H9 (cell line): ENCODE data around the gene CCPG1. TPM values are rescaled to one million over a fixed set of nuclear protein-coding genes. Genes with fewer than 3 reads are reported as not detected.

Source experiments
- DNase-seq: peaks from one replicate; pipeline ENCODE4 v3.0.0-alpha.2; 2017
- H2AFZ ChIP-seq: one replicate; pipeline ENCODE4 v1.6.1; 2013; ENCODE audit warnings: mild to moderate bottlenecking, low read length, control low read depth, moderate library complexity
- H2AK5ac ChIP-seq: 2 replicates; pipeline ENCODE4 v1.6.1; 2013; ENCODE audit warnings: low read length, control low read depth, mixed read lengths; ENCODE audit not compliant: insufficient read length
- H2BK120ac ChIP-seq: one replicate; pipeline ENCODE4 v1.6.1; 2013; ENCODE audit warnings: low read depth, mild to moderate bottlenecking, low read length, control low read depth, inconsistent platforms; ENCODE audit not compliant: poor library complexity, severe bottlenecking
- H2BK12ac ChIP-seq: 2 replicates; pipeline ENCODE4 v1.6.1; 2013; ENCODE audit warnings: low read length, control low read depth, mixed read lengths, low read depth; ENCODE audit not compliant: insufficient read length
- H2BK15ac ChIP-seq: 2 replicates; pipeline ENCODE4 v1.6.1; 2013; ENCODE audit warnings: low read depth, low read length, control low read depth
- H2BK20ac ChIP-seq: one replicate; pipeline ENCODE4 v1.6.1; 2013; ENCODE audit warnings: low read depth, mild to moderate bottlenecking, low read length, control low read depth, inconsistent platforms; ENCODE audit not compliant: poor library complexity, severe bottlenecking
- H2BK5ac ChIP-seq: 2 replicates; pipeline ENCODE4 v1.6.1; 2013; ENCODE audit warnings: low read length, control low read depth, mixed read lengths; ENCODE audit not compliant: insufficient read length
- H3K14ac ChIP-seq: 2 replicates; pipeline ENCODE4 v1.6.1; 2013; ENCODE audit warnings: low read length, control low read depth; ENCODE audit not compliant: insufficient read depth
- H3K18ac ChIP-seq: 2 replicates; pipeline ENCODE4 v1.6.1; 2013; ENCODE audit warnings: low read depth, mild to moderate bottlenecking, mixed read lengths, low read length, control low read depth; ENCODE audit not compliant: insufficient read length
- H3K23ac ChIP-seq: 2 replicates; pipeline ENCODE4 v1.6.1; 2013; ENCODE audit warnings: low read length, control low read depth, mixed read lengths, low read depth; ENCODE audit not compliant: insufficient read length
- H3K23me2 ChIP-seq: 2 replicates; pipeline ENCODE4 v1.6.1; 2013; ENCODE audit warnings: low read depth, mild to moderate bottlenecking, mixed read lengths, low read length, control low read depth; ENCODE audit not compliant: insufficient read length, poor library complexity, severe bottlenecking
- H3K27ac ChIP-seq: 2 replicates; pipeline ENCODE4 v1.5.1; 2013; ENCODE audit warnings: low read length, control low read depth, mixed read lengths, low read depth; ENCODE audit not compliant: insufficient read length
- H3K27me3 ChIP-seq: 2 replicates; pipeline ENCODE4 v1.6.1; 2013; ENCODE audit warnings: low read length, control low read depth, inconsistent platforms; ENCODE audit not compliant: insufficient read depth
- H3K4ac ChIP-seq: 2 replicates; pipeline ENCODE4 v1.6.1; 2013; ENCODE audit warnings: low read depth, mild to moderate bottlenecking, control low read depth, inconsistent platforms, low read length, moderate library complexity
- H3K4me1 ChIP-seq: 2 replicates; pipeline ENCODE4 v1.6.1; 2013; ENCODE audit warnings: low read length, control low read depth, inconsistent platforms; ENCODE audit not compliant: insufficient read depth
- H3K4me2 ChIP-seq: 2 replicates; pipeline ENCODE4 v1.6.1; 2013; ENCODE audit warnings: low read length, control low read depth, mixed read lengths; ENCODE audit not compliant: insufficient read length, insufficient read depth
- H3K56ac ChIP-seq: 2 replicates; pipeline ENCODE4 v1.6.1; 2013; ENCODE audit warnings: low read depth, mild to moderate bottlenecking, mixed read lengths, low read length, control low read depth; ENCODE audit not compliant: insufficient read length
- H3K79me1 ChIP-seq: 2 replicates; pipeline ENCODE4 v1.6.1; 2013; ENCODE audit warnings: low read depth, mild to moderate bottlenecking, moderate library complexity, low read length, control low read depth, inconsistent platforms; ENCODE audit not compliant: insufficient read depth, poor library complexity, severe bottlenecking
- H3K79me2 ChIP-seq: 2 replicates; pipeline ENCODE4 v1.6.1; 2013; ENCODE audit warnings: low read length, control low read depth, inconsistent platforms; ENCODE audit not compliant: insufficient read depth
- H3K9ac ChIP-seq: 2 replicates; pipeline ENCODE4 v1.6.1; 2013; ENCODE audit warnings: low read length, control low read depth, mixed read lengths; ENCODE audit not compliant: insufficient read length; ENCODE audit errors: extremely low read depth
- H3K9me3 ChIP-seq: one replicate; pipeline ENCODE4 v1.6.1; 2013; ENCODE audit warnings: low read depth, low read length, inconsistent platforms; ENCODE audit not compliant: control insufficient read depth
- H3T11ph ChIP-seq: one replicate; pipeline ENCODE4 v1.6.1; 2013; ENCODE audit warnings: mild to moderate bottlenecking, low read length, control low read depth, inconsistent platforms
- H4K20me1 ChIP-seq: one replicate; pipeline ENCODE4 v1.6.1; 2013; ENCODE audit not compliant: control insufficient read depth, insufficient read length, insufficient read depth
- H4K5ac ChIP-seq: 2 replicates; pipeline ENCODE4 v1.6.1; 2013; ENCODE audit warnings: low read depth, mild to moderate bottlenecking, mixed read lengths, low read length, control low read depth; ENCODE audit not compliant: insufficient read length
- H4K8ac ChIP-seq: replicated peaks from 2 replicates; pipeline ENCODE4 v1.6.1; 2013; ENCODE audit warnings: low read length, control low read depth, mixed read lengths, low read depth; ENCODE audit not compliant: insufficient read length
- H4K91ac ChIP-seq: 2 replicates; pipeline ENCODE4 v1.6.1; 2013; ENCODE audit warnings: low read depth, mild to moderate bottlenecking, moderate library complexity, mixed read lengths, low read length, control low read depth; ENCODE audit not compliant: insufficient read length
- H3K27ac Mint-ChIP-seq, 3 experiments: 2 replicates in 2 of 3; 3 replicates in 1 of 3; pipeline ENCODE4 v1.8.0; 2020 to 2021; ENCODE audit warnings: mixed read lengths in 3 of 3, mild to moderate bottlenecking in 1 of 3, moderate library complexity in 1 of 3
- H3K27me3 Mint-ChIP-seq: 2 replicates; pipeline ENCODE4 v1.8.0; 2021; ENCODE audit warnings: low read depth, mild to moderate bottlenecking, moderate library complexity, mixed read lengths
- H3K36me3 Mint-ChIP-seq, 3 experiments: 2 replicates in 2 of 3; 3 replicates in 1 of 3; pipeline ENCODE4 v1.8.0; 2020 to 2021; ENCODE audit warnings: low read depth in 3 of 3, mixed read lengths in 3 of 3; ENCODE audit not compliant: insufficient read depth in 1 of 3
- H3K4me1 Mint-ChIP-seq, 2 experiments: 2 replicates each; pipeline ENCODE4 v1.8.0; 2020; ENCODE audit warnings: mixed read lengths in 2 of 2
- H3K4me3 Mint-ChIP-seq, 2 experiments: 2 replicates in 1 of 2; 3 replicates in 1 of 2; pipeline ENCODE4 v1.8.0; 2020 to 2021; ENCODE audit warnings: mild to moderate bottlenecking in 2 of 2, mixed read lengths in 2 of 2, moderate library complexity in 1 of 2
- H3K9me3 Mint-ChIP-seq, 2 experiments: 2 replicates in 1 of 2; 3 replicates in 1 of 2; pipeline ENCODE4 v1.8.0; 2020; ENCODE audit warnings: mild to moderate bottlenecking in 2 of 2, mixed read lengths in 2 of 2, moderate library complexity in 1 of 2
- WGBS: extraction: QIAGEN DNeasy Blood & Tissue Kit; methylation state at CpG from one replicate; pipeline ENCODE4 v1.1.7; 2013; ENCODE audit warnings: missing lambda C conversion rate, low lambda C conversion rate, mixed read lengths; ENCODE audit not compliant: insufficient read length; ENCODE audit errors: extremely low coverage; 5-methylcytosine and 5-hydroxymethylcytosine counted together
- total RNA-seq: library from RNA; stranded (reverse); gene quantifications from 2 replicates; pipeline ENCODE4 v1.2.1, GENCODE V29; 2021
- TF ChIP-seq, protein P1 (sequence below): fragments of 200-600 bp; sonication (generic); conservative IDR thresholded peaks from 3 replicates; pipeline ENCODE4 v1.8.0; 2021; ENCODE audit warnings: antibody characterized with exemption, mild to moderate bottlenecking

Gene CCPG1
- total RNA-seq, 1 experiment from 2014 or later, result 9.0 TPM

- Histone ChIP-seq H2BK5ac (no peak overlapping the region), H3T11ph (no peak overlapping the region), H3K27me3 (no peaks in the 10 kb centered on the region), H3K14ac (no peak overlapping the region), H3K18ac (no peak overlapping the region), H3K79me1 (no peaks in the 10 kb centered on the region), H3K27ac (no peak overlapping the region), H2BK20ac (no peak overlapping the region), H4K8ac (no peak overlapping the region), H3K79me2 (no peaks in the 10 kb centered on the region), H3K23me2 (no peaks in the 10 kb centered on the region), H3K9me3 (no peaks in the 10 kb centered on the region), H3K4ac (no peak overlapping the region), H4K20me1 (no peaks in the 10 kb centered on the region), H3K9ac (no peak overlapping the region), H4K91ac (no peak overlapping the region), H2AFZ (no peak overlapping the region), H2BK12ac (no peak overlapping the region), H3K4me1 (no peaks in the 10 kb centered on the region), H2BK120ac (no peak overlapping the region), H3K23ac (no peak overlapping the region), H2AK5ac (no peak overlapping the region), H3K56ac (no peak overlapping the region), H2BK15ac (no peak overlapping the region), H4K5ac (no peak overlapping the region), H3K4me2 (no peak overlapping the region)
- Mint-ChIP-seq H3K4me1 (peaks cover 13 to 17% of the 10 kb centered on the region in 2 experiments), H3K27ac (no peak overlapping the region), H3K27me3 (no peaks in the 10 kb centered on the region), H3K9me3 (no peaks in the 10 kb centered on the region), H3K4me3 (no peak overlapping the region), H3K36me3 (no peaks in the 10 kb centered on the region)
- no CpG with 5 or more reads among the region's 1 CpG for WGBS
- no peak for DNase-seq
- TF ChIP-seq, protein P1, sequence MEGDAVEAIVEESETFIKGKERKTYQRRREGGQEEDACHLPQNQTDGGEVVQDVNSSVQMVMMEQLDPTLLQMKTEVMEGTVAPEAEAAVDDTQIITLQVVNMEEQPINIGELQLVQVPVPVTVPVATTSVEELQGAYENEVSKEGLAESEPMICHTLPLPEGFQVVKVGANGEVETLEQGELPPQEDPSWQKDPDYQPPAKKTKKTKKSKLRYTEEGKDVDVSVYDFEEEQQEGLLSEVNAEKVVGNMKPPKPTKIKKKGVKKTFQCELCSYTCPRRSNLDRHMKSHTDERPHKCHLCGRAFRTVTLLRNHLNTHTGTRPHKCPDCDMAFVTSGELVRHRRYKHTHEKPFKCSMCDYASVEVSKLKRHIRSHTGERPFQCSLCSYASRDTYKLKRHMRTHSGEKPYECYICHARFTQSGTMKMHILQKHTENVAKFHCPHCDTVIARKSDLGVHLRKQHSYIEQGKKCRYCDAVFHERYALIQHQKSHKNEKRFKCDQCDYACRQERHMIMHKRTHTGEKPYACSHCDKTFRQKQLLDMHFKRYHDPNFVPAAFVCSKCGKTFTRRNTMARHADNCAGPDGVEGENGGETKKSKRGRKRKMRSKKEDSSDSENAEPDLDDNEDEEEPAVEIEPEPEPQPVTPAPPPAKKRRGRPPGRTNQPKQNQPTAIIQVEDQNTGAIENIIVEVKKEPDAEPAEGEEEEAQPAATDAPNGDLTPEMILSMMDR, result no peak
These were observed 80.8 kb downstream of the CCPG1 start for GRCh38 chr15:55327387-55327786.
